Peyer's patch (tissue), 4 donors: ENCODE results near the gene PIK3C2A. TPM values are rescaled to one million over a fixed set of nuclear protein-coding genes. Genes with fewer than 3 reads are reported as not detected.

Experiments used
- DNase-seq, 3 donors: peaks; one replicate each; pipeline ENCODE4 v3.0.0-alpha.2; 2017 to 2019
- H3K27ac ChIP-seq, 4 donors: fragments of 200-600 bp; sonication (generic); one replicate each; pipeline ENCODE4 v1.5.1; 2016 to 2019
- H3K27me3 ChIP-seq, 2 donors: fragments of 200-600 bp; sonication (generic); one replicate each; pipeline ENCODE4 v1.5.1; 2019
- H3K36me3 ChIP-seq, 3 donors: fragments of 200-600 bp; sonication (generic); one replicate each; pipeline ENCODE4 v1.5.1; 2016 to 2019
- H3K4me1 ChIP-seq, 4 donors: fragments of 200-600 bp; sonication (generic); one replicate each; pipeline ENCODE4 v1.5.1; 2016 to 2019
- H3K4me3 ChIP-seq, 4 donors: fragments of 200-600 bp; sonication (generic); 1 replicate in 3 of 4; 2 replicates in 1 of 4; pipeline ENCODE4 v1.5.1; 2016 to 2019; ENCODE audit warnings: mild to moderate bottlenecking in 1 of 4
- H3K9me3 ChIP-seq, 4 donors: fragments of 200-600 bp; sonication (generic); one replicate each; pipeline ENCODE4 v1.5.1; 2016 to 2019; ENCODE audit warnings: mild to moderate bottlenecking in 1 of 4
- POLR2A ChIP-seq, 2 donors: fragments of 450-650 bp; IDR thresholded peaks; one replicate each; pipeline ENCODE4 v1.5.1; 2017; ENCODE audit warnings: antibody characterized with exemption in 2 of 2, mild to moderate bottlenecking in 2 of 2, moderate library complexity in 2 of 2
- total RNA-seq, 4 donors: library from RNA; depleted of rRNA; stranded (reverse); fragments of >200 nt; gene quantifications; one replicate each; pipeline ENCODE4 v1.1.0, GENCODE V29; 2016
- TF ChIP-seq, protein P1 (sequence below), 6 experiments: fragments of 450-650 bp in 4 of 6; fragments of 200-600 bp in 2 of 6; sonication (generic) in 1 of 6; IDR thresholded peaks; one replicate each; pipeline ENCODE4 v1.5.1; 2017 to 2019; ENCODE audit warnings: antibody characterized with exemption in 6 of 6, mild to moderate bottlenecking in 3 of 6, moderate library complexity in 1 of 6

Gene PIK3C2A
- total RNA-seq, 4 donors from 2014 or later: 36.5 to 98.3 (median 63.6) TPM

GRCh38 chr11:17171916-17172315 lies 35.9 kb downstream of the PIK3C2A start:
- no peaks in the 10 kb centered on the region for H3K27me3 ChIP-seq
- TF ChIP-seq POLR2A (IDR thresholded peaks at IDR 0.05): no peak
- TF ChIP-seq, protein P1, sequence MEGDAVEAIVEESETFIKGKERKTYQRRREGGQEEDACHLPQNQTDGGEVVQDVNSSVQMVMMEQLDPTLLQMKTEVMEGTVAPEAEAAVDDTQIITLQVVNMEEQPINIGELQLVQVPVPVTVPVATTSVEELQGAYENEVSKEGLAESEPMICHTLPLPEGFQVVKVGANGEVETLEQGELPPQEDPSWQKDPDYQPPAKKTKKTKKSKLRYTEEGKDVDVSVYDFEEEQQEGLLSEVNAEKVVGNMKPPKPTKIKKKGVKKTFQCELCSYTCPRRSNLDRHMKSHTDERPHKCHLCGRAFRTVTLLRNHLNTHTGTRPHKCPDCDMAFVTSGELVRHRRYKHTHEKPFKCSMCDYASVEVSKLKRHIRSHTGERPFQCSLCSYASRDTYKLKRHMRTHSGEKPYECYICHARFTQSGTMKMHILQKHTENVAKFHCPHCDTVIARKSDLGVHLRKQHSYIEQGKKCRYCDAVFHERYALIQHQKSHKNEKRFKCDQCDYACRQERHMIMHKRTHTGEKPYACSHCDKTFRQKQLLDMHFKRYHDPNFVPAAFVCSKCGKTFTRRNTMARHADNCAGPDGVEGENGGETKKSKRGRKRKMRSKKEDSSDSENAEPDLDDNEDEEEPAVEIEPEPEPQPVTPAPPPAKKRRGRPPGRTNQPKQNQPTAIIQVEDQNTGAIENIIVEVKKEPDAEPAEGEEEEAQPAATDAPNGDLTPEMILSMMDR (IDR thresholded peaks at IDR 0.05): no peak
- H3K4me3 ChIP-seq: no peak overlapping the region
- no peak overlapping the region for H3K27ac ChIP-seq
- H3K4me1 ChIP-seq: no peaks in the 10 kb centered on the region
- H3K9me3 ChIP-seq: no peaks in the 10 kb centered on the region
- no peak for DNase-seq
- H3K36me3 ChIP-seq: peaks cover 0 to 17% (median 0%) of the 10 kb centered on the region in 3 donors

- Histone ChIP-seq H3K4me1 (no peaks in the 10 kb centered on the region), H3K27ac (no peak overlapping the region), H3K4me3 (no peak overlapping the region), H3K9me3 (no peaks in the 10 kb centered on the region), H3K27me3 (no peaks in the 10 kb centered on the region), H3K36me3 (peaks cover 0 to 17% (median 0%) of the 10 kb centered on the region in 3 donors)
- DNase-seq: no peak
- no peak for TF ChIP-seq POLR2A (IDR thresholded peaks at IDR 0.05)
- TF ChIP-seq, protein P1 (IDR thresholded peaks at IDR 0.05): no peak
Observed at GRCh38 chr11:17171343-17171742, 36.4 kb downstream of the PIK3C2A start.

GRCh38 chr11:17169876-17170275 lies 37.9 kb downstream of the PIK3C2A start:
- H3K4me3 ChIP-seq: no peak overlapping the region
- DNase-seq: no peak
- TF ChIP-seq POLR2A (IDR thresholded peaks at IDR 0.05): no peak
- TF ChIP-seq, protein P1 (IDR thresholded peaks at IDR 0.05): no peak

DNA sequence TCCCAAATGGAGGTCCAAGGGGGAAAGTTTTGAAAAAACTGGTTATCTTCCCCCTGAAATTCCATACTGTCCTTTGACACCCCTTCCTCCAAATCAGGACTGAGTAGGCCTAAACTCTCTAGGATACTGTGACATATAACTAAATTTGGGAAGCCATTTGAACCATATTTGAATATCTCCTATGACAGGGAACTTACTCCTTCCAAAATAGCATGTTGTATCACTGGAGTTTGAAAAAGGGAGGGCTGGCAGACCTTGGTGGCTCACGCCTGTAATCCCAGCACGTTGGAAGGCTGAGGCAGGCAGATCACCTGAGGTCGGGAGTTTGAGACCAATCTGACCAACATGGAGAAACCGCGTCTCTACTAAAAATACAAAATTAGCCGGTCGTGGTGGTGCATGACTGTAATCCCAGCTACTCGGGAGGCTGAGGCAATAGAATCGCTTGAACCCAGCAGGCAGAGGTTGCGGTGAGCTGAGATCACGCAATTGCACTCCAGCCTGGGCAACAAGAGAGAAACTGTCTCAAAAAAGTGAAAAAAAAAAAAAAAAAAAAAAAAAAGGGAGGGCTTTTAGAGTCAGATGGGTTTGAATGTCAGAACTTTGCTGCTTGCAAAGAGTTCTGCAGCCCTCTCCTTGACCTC lies 42.4 kb downstream of the PIK3C2A start:
- H3K9me3 ChIP-seq: no peaks in the 10 kb centered on the region
- DNase-seq: no peak
- TF ChIP-seq, protein P1 (IDR thresholded peaks at IDR 0.05): no peak
- TF ChIP-seq POLR2A (IDR thresholded peaks at IDR 0.05): no peak
- no peaks in the 10 kb centered on the region for H3K27me3 ChIP-seq
- peaks cover 0 to 17% (median 0%) of the 10 kb centered on the region in 3 donors for H3K36me3 ChIP-seq
- H3K4me3 ChIP-seq: no peak overlapping the region
- H3K27ac ChIP-seq: no peak overlapping the region
- H3K4me1 ChIP-seq: peaks cover 0 to 29% (median 0%) of the 10 kb centered on the region in 4 donors

More at GRCh38 chr11:17169876-17170275, 37.9 kb downstream of the PIK3C2A start:
- no peaks in the 10 kb centered on the region for H3K27me3 ChIP-seq
- H3K27ac ChIP-seq: no peak overlapping the region
- H3K4me1 ChIP-seq: peaks cover 0 to 7% (median 0%) of the 10 kb centered on the region in 4 donors
- peaks cover 0 to 17% (median 0%) of the 10 kb centered on the region in 3 donors for H3K36me3 ChIP-seq
- no peaks in the 10 kb centered on the region for H3K9me3 ChIP-seq

DNA sequence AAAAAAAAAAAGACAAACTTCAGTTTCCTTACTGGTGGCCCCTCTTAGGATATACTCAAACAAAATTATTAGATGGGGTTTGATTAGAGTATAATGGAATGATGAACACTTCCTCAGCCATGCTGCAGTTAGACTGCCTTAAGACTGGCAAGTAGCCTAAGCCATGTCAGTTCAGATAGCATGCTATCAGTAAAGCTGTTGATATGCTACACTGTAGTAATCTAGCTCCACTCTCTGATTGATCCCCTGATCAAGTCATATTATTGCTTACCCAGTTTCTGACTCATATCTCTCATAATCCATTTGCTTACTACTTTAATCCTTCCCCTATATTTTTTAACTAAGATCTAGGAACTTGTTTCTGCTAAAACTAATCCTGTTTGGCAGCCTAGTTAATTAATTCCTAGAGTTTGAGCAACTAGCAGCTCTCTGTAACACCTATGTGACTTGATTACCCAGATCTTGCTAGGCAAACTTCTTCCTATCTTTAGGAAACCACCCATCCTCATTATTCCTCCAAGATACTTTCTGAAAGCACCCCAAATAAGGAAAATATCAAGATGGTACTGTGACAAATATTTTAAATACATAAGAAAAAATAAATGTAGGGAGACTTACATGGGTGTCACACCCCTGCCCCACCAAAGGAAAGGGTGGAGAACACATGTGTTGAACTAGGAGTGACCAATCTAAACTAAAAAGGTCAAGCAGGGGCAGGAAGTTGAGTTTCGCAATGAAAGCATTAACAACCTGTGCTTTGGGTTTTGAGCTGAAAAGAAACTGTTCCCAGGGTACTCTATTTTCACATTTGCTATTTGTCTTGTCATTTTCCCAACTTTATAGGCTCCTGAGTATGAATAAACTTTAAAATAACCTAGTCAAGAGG lies 43.2 kb downstream of the PIK3C2A start:
- H3K9me3 ChIP-seq: no peaks in the 10 kb centered on the region
- H3K36me3 ChIP-seq: peaks cover 0 to 17% (median 0%) of the 10 kb centered on the region in 3 donors
- H3K27ac ChIP-seq: no peak overlapping the region
- no peak for DNase-seq
- no peaks in the 10 kb centered on the region for H3K27me3 ChIP-seq
- H3K4me1 ChIP-seq: peaks cover 0 to 29% (median 0%) of the 10 kb centered on the region in 4 donors
- TF ChIP-seq POLR2A (IDR thresholded peaks at IDR 0.05): no peak
- TF ChIP-seq, protein P1 (IDR thresholded peaks at IDR 0.05): no peak
- H3K4me3 ChIP-seq: no peak overlapping the region
